K562 (cell line): Measurements from ENCODE around the gene PALLD. TPM values are rescaled to one million over a fixed set of nuclear protein-coding genes. Genes with fewer than 3 reads are reported as not detected.
A peak's percentile ranks its signal among the peaks of the same experiment; 100 is the strongest.

Experiments
- BHLHE40 ChIP-seq: IDR thresholded peaks from 2 replicates; pipeline ENCODE4 v1.6.1; 2011; ENCODE audit warnings: low read length, improper control_type of control experiment
- CBX2 ChIP-seq: fragments of 200-600 bp; sonication (generic); IDR thresholded peaks from one replicate; pipeline ENCODE4 v1.6.1; 2012; ENCODE audit warnings: mild to moderate bottlenecking, low read length, inconsistent platforms; ENCODE audit not compliant: insufficient read depth, poor library complexity, severe bottlenecking
- CC2D1A ChIP-seq: fragments of 450-650 bp; IDR thresholded peaks from 2 replicates; pipeline ENCODE4 v1.6.1; 2017; ENCODE audit warnings: mild to moderate bottlenecking
- CHD2 ChIP-seq: IDR thresholded peaks from 2 replicates; pipeline ENCODE4 v1.6.1; 2011; ENCODE audit warnings: low read depth, low read length
- CTCF ChIP-seq, 3 experiments: IDR thresholded peaks in 2 of 3; conservative IDR thresholded peaks in 1 of 3; 2 replicates each; pipeline ENCODE4 v1.5.1; 2011 to 2012; ENCODE audit warnings: low read length in 3 of 3, mild to moderate bottlenecking in 3 of 3, control low read depth in 2 of 3, improper control_type of control experiment in 1 of 3, inconsistent platforms in 1 of 3, low read depth in 1 of 3, mixed read lengths in 1 of 3, moderate library complexity in 1 of 3; ENCODE audit not compliant: insufficient read depth in 2 of 3
- ETS2 ChIP-seq: IDR thresholded peaks from 2 replicates; pipeline ENCODE4 v1.6.1; 2016; ENCODE audit warnings: borderline replicate concordance, missing genetic modification characterization, mild to moderate bottlenecking, moderate library complexity, missing compliant biosample characterization; ENCODE audit not compliant: poor library complexity, severe bottlenecking
- FOSL1 ChIP-seq: fragments of 200-800 bp; sonication (Bioruptor generic); conservative IDR thresholded peaks from 2 replicates; pipeline ENCODE4 v1.6.1; 2016; ENCODE audit warnings: missing genetic modification characterization, missing compliant biosample characterization
- IFI16 ChIP-seq: fragments of 250-450 bp; sonication (Bioruptor Pico); IDR thresholded peaks from 2 replicates; pipeline ENCODE4 v2.1.2; 2022; ENCODE audit warnings: mild to moderate bottlenecking, inconsistent platforms
- KDM4B ChIP-seq, 2 experiments: fragments of 450-650 bp in 1 of 2; sonication (generic) in 1 of 2; IDR thresholded peaks; 2 replicates each; pipeline ENCODE4 v1.6.1; 2016 to 2017; ENCODE audit warnings: borderline replicate concordance in 2 of 2, antibody characterized with exemption in 1 of 2, low read depth in 1 of 2, mild to moderate bottlenecking in 1 of 2
- RAD21 ChIP-seq, 2 experiments: fragments of 250-450 bp in 1 of 2; fragments of 450-650 bp in 1 of 2; sonication (Bioruptor Pico) in 1 of 2; formaldehyde crosslinking in 1 of 2; IDR thresholded peaks in 1 of 2; conservative IDR thresholded peaks in 1 of 2; 2 replicates each; pipeline versions ENCODE4 v1.4.0 to v1.8.0; 2020 to 2022; ENCODE audit warnings: mild to moderate bottlenecking in 2 of 2, moderate library complexity in 1 of 2
- SMAD2 ChIP-seq: fragments of 150-350 bp; IDR thresholded peaks from 2 replicates; pipeline ENCODE4 v1.6.1; 2014; ENCODE audit warnings: low read depth, mild to moderate bottlenecking, low read length
- SMC3 ChIP-seq: conservative IDR thresholded peaks from 2 replicates; pipeline ENCODE4 v1.6.1; 2011; ENCODE audit warnings: low read depth, low read length, improper control_type of control experiment; ENCODE audit not compliant: insufficient read depth
- STAG1 ChIP-seq: sonication (generic); formaldehyde crosslinking; IDR thresholded peaks from 2 replicates; pipeline ENCODE4 v1.5.0; 2020; ENCODE audit warnings: missing genetic modification reagents, borderline replicate concordance
- TAL1 ChIP-seq: fragments of 450-650 bp; IDR thresholded peaks from 2 replicates; pipeline ENCODE4 v1.6.1; 2016; ENCODE audit warnings: mild to moderate bottlenecking
- TBL1XR1 ChIP-seq, 2 experiments: IDR thresholded peaks; 2 replicates each; pipeline ENCODE4 v1.6.1; 2012; ENCODE audit warnings: improper control_type of control experiment in 2 of 2, low read length in 2 of 2, mild to moderate bottlenecking in 1 of 2
- TEAD4 ChIP-seq, 2 experiments: sonication (generic) in 1 of 2; formaldehyde crosslinking in 1 of 2; IDR thresholded peaks; 2 replicates each; pipeline versions ENCODE4 v1.6.1 to v1.8.0; 2012 to 2022; ENCODE audit warnings: borderline replicate concordance in 1 of 2, inconsistent platforms in 1 of 2, low read length in 1 of 2, mild to moderate bottlenecking in 1 of 2, missing genetic modification reagents in 1 of 2
- ZBTB8A ChIP-seq: fragments of 450-650 bp; IDR thresholded peaks from 2 replicates; pipeline ENCODE4 v1.6.1; 2018; ENCODE audit warnings: mild to moderate bottlenecking, moderate library complexity; ENCODE audit not compliant: partially characterized antibody
- ZNF766 ChIP-seq: fragments of 200-800 bp; sonication (Bioruptor generic); conservative IDR thresholded peaks from 2 replicates; pipeline ENCODE4 v1.6.1; 2016; ENCODE audit warnings: missing genetic modification characterization, missing compliant biosample characterization
- ZSCAN32 ChIP-seq: fragments of 450-650 bp; formaldehyde crosslinking; IDR thresholded peaks from 2 replicates; pipeline ENCODE4 v1.4.0; 2020; ENCODE audit warnings: mild to moderate bottlenecking, moderate library complexity
- polyA plus RNA-seq, 8 experiments: library from polyadenylated mRNA; depleted of rRNA in 4 of 8; stranded (reverse) in 5 of 8; unstranded in 3 of 8; fragments of >200 nt; fragmentation: Nextera tagmentation in 2 of 8; fragmentation: Illumina TruSeq in 1 of 8; extraction: Ambion mirVana in 2 of 8; extraction: Trizol in 1 of 8; gene quantifications; 2 replicates each; pipeline versions ENCODE4 v1.2.1 to v1.2.3, GENCODE V29; 2011 to 2014; ENCODE audit warnings: inconsistent platforms in 1 of 8, missing spikeins in 1 of 8
- total RNA-seq, 7 experiments: library from RNA; depleted of rRNA in 6 of 7; stranded (reverse); fragments of >200 nt in 6 of 7; fragmentation: Illumina TruSeq in 2 of 7; extraction: Trizol in 2 of 7; gene quantifications; 2 replicates each; pipeline versions ENCODE4 v1.2.1 to v1.2.3, GENCODE V29; 2011 to 2021; ENCODE audit warnings: low replicate concordance in 1 of 7
- TF ChIP-seq, protein P1 (sequence below): fragments of 450-650 bp; formaldehyde crosslinking; IDR thresholded peaks from 2 replicates; pipeline ENCODE4 v1.4.0; 2020; ENCODE audit warnings: mild to moderate bottlenecking, moderate library complexity

PALLD gene
- total and polyA plus RNA-seq, 9 of the 15 experiments (the other 6 are each of a cell fraction or from before 2014, with no cell fraction given) = 0.01 to 0.35 (median 0.06) TPM; not detected in 3

- TF ChIP-seq, protein P1, sequence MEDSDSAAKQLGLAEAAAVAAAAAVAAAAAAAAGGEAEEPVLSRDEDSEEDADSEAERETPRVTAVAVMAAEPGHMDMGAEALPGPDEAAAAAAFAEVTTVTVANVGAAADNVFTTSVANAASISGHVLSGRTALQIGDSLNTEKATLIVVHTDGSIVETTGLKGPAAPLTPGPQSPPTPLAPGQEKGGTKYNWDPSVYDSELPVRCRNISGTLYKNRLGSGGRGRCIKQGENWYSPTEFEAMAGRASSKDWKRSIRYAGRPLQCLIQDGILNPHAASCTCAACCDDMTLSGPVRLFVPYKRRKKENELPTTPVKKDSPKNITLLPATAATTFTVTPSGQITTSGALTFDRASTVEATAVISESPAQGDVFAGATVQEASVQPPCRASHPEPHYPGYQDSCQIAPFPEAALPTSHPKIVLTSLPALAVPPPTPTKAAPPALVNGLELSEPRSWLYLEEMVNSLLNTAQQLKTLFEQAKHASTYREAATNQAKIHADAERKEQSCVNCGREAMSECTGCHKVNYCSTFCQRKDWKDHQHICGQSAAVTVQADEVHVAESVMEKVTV = peak; percentile 42
- TF ChIP-seq ZBTB8A = no peak
- TF ChIP-seq KDM4B (IDR thresholded peaks at IDR 0.05; ENCODE audit: borderline replicate concordance in 2 of 2, low read depth in 1 of 2) = no peak
- no peak for TF ChIP-seq BHLHE40
- no peak for TF ChIP-seq ETS2 (tag)
- no peak for TF ChIP-seq TBL1XR1 (IDR thresholded peaks at IDR 0.05; ENCODE audit: low read length in 2 of 2)
- peak; percentile 53 for TF ChIP-seq TEAD4 (IDR thresholded peaks at IDR 0.05; ENCODE audit: low read length)
- TF ChIP-seq TEAD4 (CRISPR knock-in tag; IDR thresholded peaks at IDR 0.05; ENCODE audit: borderline replicate concordance) = no peak
- no peak for TF ChIP-seq TAL1
- TF ChIP-seq RAD21 (CRISPR knock-in tag; conservative IDR thresholded peaks at IDR 0.05 in 1 of 2, IDR thresholded peaks at IDR 0.05 in 1 of 2) = peak; percentile 61 to 80
- no peak for TF ChIP-seq ZSCAN32 (CRISPR knock-in tag)
- no peak for TF ChIP-seq IFI16 (CRISPR knock-in tag)
- TF ChIP-seq CHD2 = no peak
- peak; percentile 66 for TF ChIP-seq SMC3
- TF ChIP-seq CTCF (IDR thresholded peaks at IDR 0.05 in 2 of 3, conservative IDR thresholded peaks at IDR 0.05 in 1 of 3; ENCODE audit: insufficient read depth in 2 of 3, low read depth in 1 of 3, low read length in 3 of 3) = peak; percentile 68 to 77 (median 72)
- TF ChIP-seq ZNF766 (CRISPR knock-in tag) = no peak
- no peak for TF ChIP-seq FOSL1 (tag)
- TF ChIP-seq CC2D1A = 0 out of 2 replicates have a peak, but pooled peaks have one; percentile 19
- TF ChIP-seq STAG1 (CRISPR knock-in tag) = peak; percentile 43; the same call in 1 of the 2 replicates
- no peak for TF ChIP-seq CBX2
- TF ChIP-seq SMAD2 = no peak
These were observed 426.8 kb downstream of the PALLD start (continued) for GRCh38 chr4:168923526-168924194.
